Measurements from ENCODE around the gene CCDC149.

- TF ChIP-seq, protein P1, sequence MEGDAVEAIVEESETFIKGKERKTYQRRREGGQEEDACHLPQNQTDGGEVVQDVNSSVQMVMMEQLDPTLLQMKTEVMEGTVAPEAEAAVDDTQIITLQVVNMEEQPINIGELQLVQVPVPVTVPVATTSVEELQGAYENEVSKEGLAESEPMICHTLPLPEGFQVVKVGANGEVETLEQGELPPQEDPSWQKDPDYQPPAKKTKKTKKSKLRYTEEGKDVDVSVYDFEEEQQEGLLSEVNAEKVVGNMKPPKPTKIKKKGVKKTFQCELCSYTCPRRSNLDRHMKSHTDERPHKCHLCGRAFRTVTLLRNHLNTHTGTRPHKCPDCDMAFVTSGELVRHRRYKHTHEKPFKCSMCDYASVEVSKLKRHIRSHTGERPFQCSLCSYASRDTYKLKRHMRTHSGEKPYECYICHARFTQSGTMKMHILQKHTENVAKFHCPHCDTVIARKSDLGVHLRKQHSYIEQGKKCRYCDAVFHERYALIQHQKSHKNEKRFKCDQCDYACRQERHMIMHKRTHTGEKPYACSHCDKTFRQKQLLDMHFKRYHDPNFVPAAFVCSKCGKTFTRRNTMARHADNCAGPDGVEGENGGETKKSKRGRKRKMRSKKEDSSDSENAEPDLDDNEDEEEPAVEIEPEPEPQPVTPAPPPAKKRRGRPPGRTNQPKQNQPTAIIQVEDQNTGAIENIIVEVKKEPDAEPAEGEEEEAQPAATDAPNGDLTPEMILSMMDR (conservative IDR thresholded peaks at IDR 0.05) = no peak
- TF ChIP-seq ZFX (IDR thresholded peaks at IDR 0.05) = no peak
Observed at GRCh38 chr4:24872720-24873119, 40.1 kb downstream of the CCDC149 start.
